Mesenchymal stem cell (in vitro differentiated cells and primary cell): ENCODE measurements around the gene NTN1.

Experiments
- DNase-seq: peaks from one replicate; pipeline ENCODE4 v3.0.0-alpha.2; 2013
- H2AFZ ChIP-seq: one replicate; pipeline ENCODE4 v1.6.1; 2013; ENCODE audit warnings: low read depth, mild to moderate bottlenecking, control low read depth, inconsistent platforms, low read length, moderate library complexity
- H2AK5ac ChIP-seq: 2 replicates; pipeline ENCODE4 v1.6.1; 2013; ENCODE audit warnings: low read length, moderate library complexity, mild to moderate bottlenecking, inconsistent platforms; ENCODE audit not compliant: severe bottlenecking
- H2BK120ac ChIP-seq: one replicate; pipeline ENCODE4 v1.6.1; 2013; ENCODE audit warnings: low read depth, mild to moderate bottlenecking, inconsistent platforms, low read length, moderate library complexity
- H2BK12ac ChIP-seq, 2 experiments: one replicate each; pipeline ENCODE4 v1.6.1; 2013; ENCODE audit warnings: inconsistent platforms in 2 of 2, low read length in 2 of 2, mild to moderate bottlenecking in 2 of 2, moderate library complexity in 2 of 2, control low read depth in 1 of 2
- H2BK15ac ChIP-seq: one replicate; pipeline ENCODE4 v1.6.1; 2013; ENCODE audit warnings: mild to moderate bottlenecking, low read depth, inconsistent platforms; ENCODE audit not compliant: poor library complexity, severe bottlenecking
- H2BK5ac ChIP-seq: 2 replicates; pipeline ENCODE4 v1.6.1; 2013; ENCODE audit warnings: low read depth, mild to moderate bottlenecking, low read length, control low read depth, inconsistent platforms; ENCODE audit not compliant: poor library complexity, severe bottlenecking
- H3K14ac ChIP-seq, 2 experiments: one replicate each; pipeline ENCODE4 v1.6.1; 2013; ENCODE audit warnings: inconsistent platforms in 2 of 2, low read length in 2 of 2, control low read depth in 1 of 2, mild to moderate bottlenecking in 1 of 2, moderate library complexity in 1 of 2
- H3K18ac ChIP-seq, 2 experiments: one replicate each; pipeline ENCODE4 v1.6.1; 2013; ENCODE audit warnings: inconsistent platforms in 2 of 2, low read length in 2 of 2, control low read depth in 1 of 2, low read depth in 1 of 2, mild to moderate bottlenecking in 1 of 2
- H3K23ac ChIP-seq, 2 experiments: one replicate each; pipeline ENCODE4 v1.6.1; 2013; ENCODE audit warnings: inconsistent platforms in 2 of 2, low read length in 2 of 2, mild to moderate bottlenecking in 2 of 2, moderate library complexity in 2 of 2, control low read depth in 1 of 2
- H3K27ac ChIP-seq: 2 replicates; pipeline ENCODE4 v1.5.1; 2013; ENCODE audit warnings: mild to moderate bottlenecking, moderate library complexity, low read length, control low read depth, inconsistent platforms; ENCODE audit not compliant: poor library complexity, severe bottlenecking
- H3K27me3 ChIP-seq, 2 experiments: 2 replicates each; pipeline versions ENCODE4 v1.6.1 to v1.7.0; 2013; ENCODE audit warnings: low read length in 2 of 2, mild to moderate bottlenecking in 2 of 2, moderate library complexity in 2 of 2, control low read depth in 1 of 2, inconsistent platforms in 1 of 2; ENCODE audit not compliant: control insufficient read depth in 1 of 2, insufficient read depth in 1 of 2
- H3K36me3 ChIP-seq, 2 experiments: 2 replicates each; pipeline versions ENCODE4 v1.6.1 to v1.7.0; 2013; ENCODE audit warnings: low read length in 2 of 2, control low read depth in 1 of 2, inconsistent platforms in 1 of 2, low read depth in 1 of 2, mild to moderate bottlenecking in 1 of 2; ENCODE audit not compliant: insufficient read depth in 2 of 2, control insufficient read depth in 1 of 2
- H3K4ac ChIP-seq, 2 experiments: one replicate each; pipeline ENCODE4 v1.6.1; 2013; ENCODE audit warnings: inconsistent platforms in 2 of 2, low read length in 2 of 2, mild to moderate bottlenecking in 2 of 2, moderate library complexity in 2 of 2, control low read depth in 1 of 2, low read depth in 1 of 2
- H3K4me1 ChIP-seq: 2 replicates; pipeline ENCODE4 v1.6.1; 2013; ENCODE audit warnings: low read depth, low read length, control low read depth; ENCODE audit not compliant: control insufficient read depth, insufficient read depth
- H3K4me2 ChIP-seq: 2 replicates; pipeline ENCODE4 v1.6.1; 2013; ENCODE audit warnings: low read length, mild to moderate bottlenecking, inconsistent platforms; ENCODE audit not compliant: poor library complexity, severe bottlenecking
- H3K4me3 ChIP-seq, 2 experiments: 2 replicates each; pipeline versions ENCODE4 v1.5.1 to v1.7.0; 2013; ENCODE audit warnings: low read length in 2 of 2, mild to moderate bottlenecking in 2 of 2, control low read depth in 1 of 2, low read depth in 1 of 2; ENCODE audit not compliant: insufficient read depth in 1 of 2
- H3K79me1 ChIP-seq: replicated peaks from 2 replicates; pipeline ENCODE4 v1.6.1; 2013; ENCODE audit warnings: mild to moderate bottlenecking, control low read depth, low read length, inconsistent platforms; ENCODE audit not compliant: poor library complexity, severe bottlenecking
- H3K9ac ChIP-seq: 2 replicates; pipeline ENCODE4 v1.7.0; 2013; ENCODE audit warnings: mild to moderate bottlenecking, low read length, moderate library complexity
- H3K9me3 ChIP-seq: 2 replicates; pipeline ENCODE4 v1.7.0; 2013; ENCODE audit warnings: mild to moderate bottlenecking, low read length; ENCODE audit not compliant: control insufficient read depth
- H4K8ac ChIP-seq: one replicate; pipeline ENCODE4 v1.6.1; 2013; ENCODE audit warnings: inconsistent platforms, mild to moderate bottlenecking, low read length, moderate library complexity
- H4K91ac ChIP-seq: one replicate; pipeline ENCODE4 v1.6.1; 2013; ENCODE audit warnings: mild to moderate bottlenecking, low read length, inconsistent platforms
- WGBS: methylation state at CpG from one replicate; pipeline ENCODE4 v1.1.7; 2013; ENCODE audit warnings: mixed read lengths; 5-methylcytosine and 5-hydroxymethylcytosine counted together

Gene NTN1

DNA sequence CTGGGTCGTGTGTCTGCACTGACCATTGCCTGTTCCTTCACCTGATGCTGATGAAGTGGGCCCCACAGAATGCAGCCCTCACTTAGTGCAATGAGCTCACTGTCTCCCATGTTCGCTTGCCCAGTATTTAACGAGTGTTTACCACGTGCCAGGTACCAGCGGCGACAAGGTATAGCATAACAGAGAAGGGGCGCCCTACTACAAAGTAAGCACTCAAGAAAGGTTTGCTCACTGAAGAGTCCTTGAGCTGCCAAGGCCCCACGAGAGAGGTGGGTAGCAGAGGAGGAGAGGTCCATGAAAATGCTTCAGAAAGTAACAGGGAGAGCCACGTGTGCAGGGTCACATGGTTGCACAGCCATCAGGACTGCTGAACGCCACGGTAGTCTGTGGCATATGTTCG, 230.0 kb downstream of the NTN1 start:
- no peak overlapping the region for H3K9ac ChIP-seq
- no peak overlapping the region for H3K23ac ChIP-seq
- peaks cover 0 to 14% of the 10 kb centered on the region in 2 experiments for H3K36me3 ChIP-seq
- no peak overlapping the region for H3K4me2 ChIP-seq
- no peak overlapping the region for H2BK120ac ChIP-seq
- 90% methylated on average over 12 of the region's 12 CpGs for WGBS
- H3K4me3 ChIP-seq, result no peak overlapping the region
- H3K14ac ChIP-seq, result no peak overlapping the region
- no peak overlapping the region for H4K8ac ChIP-seq
- H3K27ac ChIP-seq, result no peak overlapping the region
- no peak overlapping the region for H2AK5ac ChIP-seq
- no peak overlapping the region for H3K4ac ChIP-seq
- peaks cover under 1% of the 10 kb centered on the region for H3K4me1 ChIP-seq
- no peak overlapping the region for H4K91ac ChIP-seq
- H2BK15ac ChIP-seq, result no peak overlapping the region
- H3K18ac ChIP-seq, result no peak overlapping the region
- H3K27me3 ChIP-seq, result no peaks in the 10 kb centered on the region
- DNase-seq, result no peak
- H3K9me3 ChIP-seq, result no peaks in the 10 kb centered on the region
- peaks cover 3% of the 10 kb centered on the region for H3K79me1 ChIP-seq
- H2BK12ac ChIP-seq, result no peak overlapping the region
- no peak overlapping the region for H2BK5ac ChIP-seq
- H2AFZ ChIP-seq, result no peak overlapping the region

DNA sequence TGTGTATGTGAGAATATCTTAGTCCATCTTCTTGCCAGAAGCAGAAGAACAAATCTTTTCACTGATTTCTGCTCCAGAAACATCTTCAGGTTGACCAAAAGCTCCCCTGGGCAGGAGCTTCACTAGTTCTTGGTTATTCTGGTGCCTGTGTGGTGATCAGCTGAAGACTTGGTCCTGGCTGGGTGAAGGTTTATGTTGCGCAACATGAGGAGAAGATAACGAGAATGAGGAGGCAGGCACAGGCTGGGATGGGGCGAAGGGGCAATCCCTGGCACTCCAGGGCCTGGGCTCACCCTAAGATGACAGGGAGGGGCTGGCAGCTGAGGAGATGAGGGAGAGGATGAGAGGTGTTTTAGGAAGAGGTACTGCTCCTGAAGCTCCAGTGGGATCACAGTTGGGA, 232.0 kb downstream of the NTN1 start:
- Histone ChIP-seq H3K9me3 (no peaks in the 10 kb centered on the region), H2BK120ac (no peak overlapping the region), H3K23ac (no peak overlapping the region), H2BK12ac (no peak overlapping the region), H4K91ac (no peak overlapping the region), H4K8ac (no peak overlapping the region), H2AFZ (no peak overlapping the region), H3K4me3 (no peak overlapping the region), H3K36me3 (peaks cover 0 to 4% of the 10 kb centered on the region in 2 experiments), H2BK5ac (no peak overlapping the region), H3K27me3 (no peaks in the 10 kb centered on the region), H2BK15ac (no peak overlapping the region), H3K18ac (no peak overlapping the region), H3K79me1 (peaks cover 4% of the 10 kb centered on the region), H3K4me1 (peaks cover 14% of the 10 kb centered on the region), H2AK5ac (no peak overlapping the region), H3K14ac (no peak overlapping the region), H3K4ac (no peak overlapping the region), H3K4me2 (no peak overlapping the region), H3K27ac (no peak overlapping the region), H3K9ac (no peak overlapping the region)
- DNase-seq, result no peak
- 92% methylated on average over 3 of the region's 3 CpGs for WGBS

DNA sequence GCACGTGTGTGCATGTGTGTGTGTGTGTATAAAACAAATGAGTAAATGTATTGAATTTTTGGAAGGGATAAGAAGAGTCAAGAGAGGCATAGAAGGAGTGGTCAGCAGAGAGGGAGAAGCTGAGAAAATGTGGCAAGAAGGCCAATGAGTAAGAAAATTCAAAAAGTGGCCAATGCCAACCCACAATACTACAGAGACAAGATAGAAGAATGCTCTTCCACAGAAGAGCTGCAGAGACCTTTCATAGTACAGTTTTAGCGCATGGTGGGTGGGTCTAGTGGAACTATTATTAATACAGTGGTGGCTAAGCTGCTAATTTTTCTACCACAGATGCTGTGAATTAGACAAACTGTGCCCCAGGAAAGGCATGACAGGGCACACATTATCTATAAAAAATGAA, 233.5 kb downstream of the NTN1 start:
- no peak overlapping the region for H2BK12ac ChIP-seq
- H3K36me3 ChIP-seq, result no peaks in the 10 kb centered on the region
- H3K27ac ChIP-seq, result no peak overlapping the region
- H4K8ac ChIP-seq, result no peak overlapping the region
- H3K4me2 ChIP-seq, result no peak overlapping the region
- no peak overlapping the region for H2BK120ac ChIP-seq
- H3K27me3 ChIP-seq, result no peaks in the 10 kb centered on the region
- H3K4me3 ChIP-seq, result no peak overlapping the region
- no peak overlapping the region for H2BK15ac ChIP-seq
- DNase-seq, result no peak
- H3K9me3 ChIP-seq, result no peaks in the 10 kb centered on the region
- H3K18ac ChIP-seq, result no peak overlapping the region
- no peak overlapping the region for H3K23ac ChIP-seq
- 95% methylated on average over 2 of the region's 2 CpGs for WGBS
- H2AFZ ChIP-seq, result no peak overlapping the region
- peaks cover 5% of the 10 kb centered on the region for H3K79me1 ChIP-seq
- no peak overlapping the region for H3K14ac ChIP-seq
- no peak overlapping the region for H4K91ac ChIP-seq
- peaks cover 22% of the 10 kb centered on the region for H3K4me1 ChIP-seq
- no peak overlapping the region for H3K4ac ChIP-seq
- no peak overlapping the region for H2AK5ac ChIP-seq
- no peak overlapping the region for H3K9ac ChIP-seq
- no peak overlapping the region for H2BK5ac ChIP-seq

DNA sequence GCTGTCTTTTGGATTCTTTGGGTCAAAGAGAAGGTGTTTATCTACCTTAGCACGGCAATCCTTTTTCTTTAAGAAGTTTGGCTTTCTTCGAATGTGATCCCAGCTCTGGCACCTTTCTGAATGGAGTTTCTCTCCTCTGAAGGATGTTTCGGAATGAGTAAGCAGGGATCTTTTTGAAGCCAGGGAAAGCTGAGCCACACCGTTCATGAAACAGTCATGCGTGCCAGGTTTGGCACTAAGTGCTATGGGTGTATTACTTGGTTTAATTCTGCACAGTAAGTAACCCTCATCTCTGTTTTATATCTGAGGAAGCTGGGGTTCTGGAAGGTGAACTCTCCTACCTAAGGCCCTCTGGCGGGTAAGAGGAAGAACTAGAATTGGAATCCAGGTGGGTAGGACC, 234.5 kb downstream of the NTN1 start:
- Histone ChIP-seq H3K9ac (no peak overlapping the region), H4K91ac (no peak overlapping the region), H3K27me3 (no peaks in the 10 kb centered on the region), H2AFZ (no peak overlapping the region), H4K8ac (no peak overlapping the region), H3K9me3 (no peaks in the 10 kb centered on the region), H3K23ac (no peak overlapping the region), H3K4me2 (no peak overlapping the region), H3K27ac (no peak overlapping the region), H2BK120ac (no peak overlapping the region), H2BK12ac (no peak overlapping the region), H3K4me1 (peaks cover 22% of the 10 kb centered on the region), H3K18ac (no peak overlapping the region), H2BK15ac (no peak overlapping the region), H2BK5ac (no peak overlapping the region), H3K79me1 (peaks cover 5% of the 10 kb centered on the region), H3K14ac (no peak overlapping the region), H3K4me3 (no peak overlapping the region), H3K36me3 (no peaks in the 10 kb centered on the region), H3K4ac (no peak overlapping the region), H2AK5ac (no peak overlapping the region)
- WGBS, result 97% methylated on average over 6 of the region's 6 CpGs
- DNase-seq, result no peak
